HG03095 (cell line): Measurements from ENCODE around the gene ELOVL3.
"Not testable (repeated sequence)": the region's sequence is repeated elsewhere in the genome, so short reads cannot be mapped to it uniquely, and the experiment has no call there.

ENCODE experiments used
- ATAC-seq: cut with Tn5 transposase; IDR thresholded peaks from one replicate; pipeline ENCODE4 v1.9.1; 2021; ENCODE audit warnings: moderate library complexity; ENCODE audit not compliant: unreplicated experiment

The ELOVL3 gene

DNA sequence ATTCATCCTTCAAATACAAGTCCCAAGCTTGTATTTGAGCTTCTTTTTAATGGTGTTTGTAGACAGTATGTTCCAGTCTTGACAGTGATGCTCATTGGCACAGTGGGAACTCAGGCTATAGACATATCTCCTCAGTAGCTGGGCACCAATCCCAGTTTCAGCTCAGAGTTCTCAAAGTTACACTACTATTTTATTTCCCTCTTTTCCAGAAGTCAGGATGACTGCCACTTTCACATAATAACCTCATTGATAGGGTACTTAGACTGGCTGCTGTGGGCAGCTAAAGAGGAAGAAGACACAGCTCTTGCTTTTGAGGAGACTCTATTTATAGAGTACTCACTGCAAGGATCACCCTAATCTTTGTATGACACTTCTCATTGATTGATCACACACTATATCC is 21.6 kb downstream of the ELOVL3 start:
- ATAC-seq: no peak

DNA sequence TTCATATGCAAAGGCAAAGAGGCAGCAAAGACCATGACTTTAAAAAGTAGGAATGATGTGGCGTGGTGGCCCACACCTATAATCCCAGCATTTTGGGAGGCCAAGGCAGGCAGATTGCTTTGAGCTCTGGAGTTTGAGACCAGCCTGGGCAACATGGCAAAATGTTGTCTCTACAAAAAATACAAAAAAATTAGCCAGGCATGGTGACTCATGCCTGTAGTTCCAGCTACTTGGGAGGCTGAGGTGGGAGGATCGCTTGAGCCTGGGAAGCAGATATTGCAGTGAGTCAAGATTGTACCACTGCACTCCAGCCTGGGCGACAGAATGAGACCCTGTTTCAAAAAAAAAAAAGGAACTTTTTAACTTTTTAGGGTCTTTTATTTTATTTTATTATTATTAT is 26.4 kb downstream of the ELOVL3 start:
- ATAC-seq: not testable (repeated sequence)

DNA sequence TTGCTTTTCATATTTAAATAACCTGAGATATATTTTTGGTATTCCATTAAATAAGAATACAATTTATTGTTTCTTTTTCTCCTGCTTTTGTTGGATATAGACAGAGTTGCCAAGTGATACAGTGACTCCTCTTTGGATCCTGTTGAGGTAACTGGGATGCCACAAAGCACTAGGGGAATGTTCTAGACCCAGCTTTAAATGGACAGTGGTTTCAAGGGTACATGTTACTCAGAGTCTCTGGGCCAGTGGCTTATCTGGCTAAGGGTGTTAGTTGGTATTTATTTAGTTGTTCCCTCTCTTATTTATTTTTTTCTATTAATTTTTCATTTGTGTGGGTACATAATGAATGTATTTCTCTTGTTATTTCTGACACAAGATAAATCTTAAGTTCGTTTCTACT is 28.3 kb downstream of the ELOVL3 start:
- ATAC-seq: no peak

DNA sequence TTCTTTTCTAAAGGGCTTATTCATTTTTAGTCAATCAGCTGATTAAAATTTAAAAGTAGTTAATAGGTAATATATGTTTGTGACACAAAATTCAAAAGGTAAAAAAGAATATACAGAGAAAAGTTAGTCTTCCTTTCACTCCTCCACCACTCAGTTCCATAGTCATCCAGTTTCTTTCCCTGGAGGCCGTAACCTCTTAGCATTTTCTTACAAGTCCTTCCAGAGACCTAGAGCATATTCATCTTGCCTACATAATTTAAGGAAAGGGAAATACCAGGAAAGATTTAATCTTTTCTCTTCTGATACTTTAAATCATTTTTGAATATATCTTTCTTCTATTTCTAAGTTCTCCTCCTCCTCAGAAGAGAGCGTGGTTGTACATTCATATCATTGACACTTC is 29.3 kb downstream of the ELOVL3 start:
- no peak for ATAC-seq

DNA sequence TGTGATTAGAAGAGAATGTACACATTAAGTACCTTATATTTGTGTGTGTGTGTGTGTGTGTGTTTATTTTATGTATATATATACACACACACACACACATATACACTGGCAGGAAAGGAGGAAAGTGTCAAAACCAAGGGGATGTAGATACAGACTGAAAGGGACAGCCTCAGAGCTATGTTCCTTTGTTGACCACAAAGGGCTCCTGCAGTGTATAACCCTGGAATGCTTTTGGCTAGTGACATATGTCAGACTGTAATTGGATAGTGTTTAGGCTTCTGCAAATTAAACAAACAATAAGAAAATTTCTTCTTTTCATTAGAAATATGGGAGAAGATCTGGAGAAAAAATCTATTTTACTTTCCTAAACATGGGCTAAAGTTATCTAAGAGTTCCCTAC is 35.1 kb downstream of the ELOVL3 start:
- ATAC-seq: no peak

DNA sequence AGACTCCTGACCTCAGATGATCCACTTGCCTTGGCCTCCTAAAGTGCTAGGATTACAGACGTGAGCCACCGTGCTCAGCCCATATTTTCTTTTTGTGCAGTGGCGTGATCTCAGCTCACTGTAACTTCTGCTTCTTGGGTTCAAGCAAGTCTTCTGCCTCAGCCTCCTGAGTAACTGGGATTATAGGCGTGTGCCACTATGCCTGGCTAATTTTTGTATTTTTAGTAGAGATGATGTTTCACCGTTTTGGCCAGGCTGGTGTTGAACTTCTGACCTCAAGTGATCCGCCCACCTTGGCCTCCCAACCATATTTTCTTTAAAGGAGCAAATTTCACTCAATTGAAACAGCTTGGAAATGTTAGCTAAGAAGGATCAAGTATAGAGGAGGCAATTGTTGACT is 35.7 kb downstream of the ELOVL3 start:
- ATAC-seq: no peak

DNA sequence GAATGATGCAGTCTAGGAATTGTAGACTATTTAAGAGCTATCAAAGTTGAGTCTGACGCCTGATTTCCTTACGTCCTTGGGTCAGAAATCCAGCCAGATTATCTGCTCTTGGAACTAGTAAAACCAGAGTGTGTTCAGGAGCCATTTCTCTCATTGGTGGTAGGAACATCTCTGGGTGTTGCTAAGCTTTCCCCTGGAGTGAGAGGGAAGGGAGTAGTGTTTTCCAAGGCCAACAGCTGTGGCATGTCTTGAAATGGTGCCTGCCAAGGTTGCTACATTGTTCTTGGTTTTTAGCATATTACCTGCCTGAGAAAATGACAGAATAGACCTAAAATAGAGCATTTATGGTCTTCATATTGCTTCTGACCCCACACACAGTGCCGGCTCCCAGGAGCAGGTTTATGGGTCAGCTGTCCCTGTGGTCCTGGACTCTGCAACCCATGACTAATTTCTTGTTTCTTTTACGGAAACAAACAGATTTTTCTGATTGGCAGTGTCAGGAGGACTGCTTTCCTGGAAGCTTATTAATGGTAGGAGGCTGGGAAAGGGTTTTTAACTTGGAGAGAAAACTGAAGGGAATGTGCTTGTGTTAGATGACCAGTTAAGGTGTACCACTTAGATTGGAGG is 36.8 kb downstream of the ELOVL3 start:
- no peak for ATAC-seq

DNA sequence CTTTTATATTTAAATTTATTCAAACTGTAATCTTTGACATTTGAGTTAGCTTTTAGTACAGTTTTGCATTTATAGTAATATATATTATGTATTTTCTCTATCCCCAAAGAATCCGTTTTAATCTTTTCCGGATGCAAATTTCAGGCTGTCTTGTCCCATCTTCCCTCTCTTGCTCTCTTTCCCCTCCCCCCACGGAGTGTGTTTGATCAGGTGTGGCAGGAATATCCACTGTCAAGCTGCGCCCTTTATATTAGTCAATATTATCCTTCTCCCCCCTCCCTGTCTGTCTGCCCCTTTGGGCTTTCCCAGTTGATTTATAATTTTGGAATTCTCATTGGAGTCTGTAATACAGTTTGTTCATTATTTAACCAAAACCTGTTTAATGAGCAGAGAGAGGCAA is 38.3 kb downstream of the ELOVL3 start:
- ATAC-seq: no peak

DNA sequence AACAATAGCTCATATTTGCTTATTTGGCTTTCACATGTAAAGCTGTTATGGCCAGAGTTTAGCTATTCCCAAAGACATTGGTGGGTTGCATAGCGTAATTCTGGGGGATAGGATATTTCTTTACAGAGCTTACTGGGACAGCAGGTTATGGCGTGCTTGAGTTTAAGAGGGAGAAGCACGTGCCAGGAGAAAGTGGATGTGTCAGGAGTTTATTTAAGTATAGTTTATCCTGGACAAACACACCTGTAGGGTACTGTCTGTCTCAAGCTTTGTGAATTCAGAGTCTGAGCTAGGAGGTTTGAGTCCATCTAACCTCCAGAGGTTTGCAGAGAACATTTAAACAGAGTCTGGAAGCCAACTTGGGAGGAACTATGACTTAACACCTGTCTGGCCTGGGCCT is 40.6 kb downstream of the ELOVL3 start:
- ATAC-seq: no peak

DNA sequence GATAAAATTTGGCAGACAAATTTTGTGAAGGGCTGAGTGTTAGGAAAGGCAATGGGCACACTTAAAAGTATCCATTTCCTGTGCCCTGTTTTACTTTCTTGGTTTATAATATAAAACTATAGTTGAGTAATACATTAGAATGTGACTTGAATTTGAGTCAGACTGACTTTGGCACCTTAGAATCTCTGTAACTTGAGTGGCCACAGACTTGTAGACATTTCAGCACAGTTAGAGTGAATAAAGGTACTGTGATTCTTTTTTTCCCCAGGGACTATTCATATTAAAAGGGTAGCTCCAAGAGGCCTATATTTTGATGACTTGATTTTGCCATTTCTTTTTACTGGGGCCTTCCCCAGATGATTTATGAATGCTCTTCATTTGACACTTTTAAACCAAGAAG is 41.6 kb downstream of the ELOVL3 start:
- ATAC-seq: no peak

DNA sequence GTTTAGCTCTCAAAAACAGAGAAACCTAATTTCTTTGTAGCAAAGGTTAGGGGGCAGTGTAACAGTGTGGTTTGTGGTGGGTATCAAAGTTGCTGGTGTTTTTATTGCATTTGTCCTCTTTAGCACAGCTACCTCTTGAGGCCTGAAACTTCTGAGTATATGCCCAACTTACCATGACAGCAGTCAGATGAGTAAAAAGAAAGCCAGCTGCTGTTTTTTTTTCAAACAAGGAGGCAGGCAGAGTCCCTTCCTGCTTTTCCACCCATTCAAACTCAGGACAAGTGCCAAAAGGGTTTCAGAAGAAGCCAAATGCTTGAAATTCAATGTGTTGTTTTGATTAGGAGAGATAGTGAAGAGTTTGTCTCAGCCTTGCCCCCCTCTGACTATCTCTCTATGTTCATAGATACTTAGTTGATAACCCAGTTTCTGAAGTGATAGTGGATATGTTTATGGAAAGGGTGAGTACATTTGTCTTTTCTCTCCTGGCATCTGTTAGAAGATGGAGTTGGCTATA is 42.3 kb downstream of the ELOVL3 start:
- no peak for ATAC-seq

DNA sequence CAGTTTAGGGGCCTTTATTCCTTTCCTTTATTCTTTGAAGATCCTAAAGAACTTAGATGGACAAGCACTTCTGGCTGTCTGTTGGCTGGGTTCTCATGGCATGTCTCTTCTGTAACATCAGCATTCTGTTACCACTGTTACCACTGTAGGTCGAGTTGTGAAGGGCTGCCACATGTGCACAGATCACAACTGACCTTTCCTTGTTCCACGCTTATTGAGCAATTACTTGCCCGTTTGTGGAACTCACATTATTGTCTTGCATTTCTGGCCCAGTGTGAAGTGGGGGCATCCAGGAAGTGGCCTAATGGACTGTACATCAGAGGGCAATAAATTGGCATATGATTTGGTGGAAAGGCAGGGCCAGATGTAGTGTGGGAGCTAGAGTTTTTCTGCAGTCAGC is 42.9 kb downstream of the ELOVL3 start:
- ATAC-seq: no peak

DNA sequence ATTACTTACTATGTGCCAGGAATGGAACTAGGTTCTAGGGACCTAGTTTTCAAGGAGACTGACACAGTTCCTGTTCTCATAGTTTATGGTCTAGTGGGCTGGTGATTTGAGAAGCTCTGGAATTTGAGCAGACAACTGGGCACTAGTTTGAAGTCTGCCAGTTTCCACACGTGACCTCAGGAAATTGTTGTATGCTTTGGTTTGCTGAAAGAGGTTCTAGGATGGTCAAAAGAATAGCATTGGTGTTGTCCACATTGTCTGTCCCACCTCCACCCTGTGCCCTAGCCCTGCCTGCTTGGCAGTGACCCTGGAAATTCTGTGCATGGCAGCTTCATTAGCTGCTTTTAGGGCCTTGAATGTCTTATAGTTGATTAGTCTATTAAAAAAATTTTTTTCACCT is 48.0 kb downstream of the ELOVL3 start:
- no peak for ATAC-seq

DNA sequence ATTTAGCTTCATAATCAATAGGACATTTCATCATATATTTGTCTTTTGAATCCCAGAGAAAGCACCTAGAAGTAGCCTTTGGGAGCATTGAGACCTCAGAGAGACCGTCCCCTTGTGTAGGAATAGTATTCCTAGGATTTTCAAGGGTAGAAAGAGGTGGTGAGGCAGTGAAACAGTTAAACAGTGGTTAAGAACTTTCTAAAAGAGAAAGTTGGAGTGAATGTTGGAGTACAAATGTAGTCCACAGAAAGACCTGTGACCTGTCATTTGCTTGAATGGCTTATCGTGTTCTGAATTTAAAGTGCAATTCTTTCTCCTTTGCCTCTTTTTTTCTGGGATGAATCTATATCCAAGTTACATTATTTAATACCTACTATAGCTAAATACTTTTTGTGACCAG is 49.2 kb downstream of the ELOVL3 start:
- no peak for ATAC-seq

DNA sequence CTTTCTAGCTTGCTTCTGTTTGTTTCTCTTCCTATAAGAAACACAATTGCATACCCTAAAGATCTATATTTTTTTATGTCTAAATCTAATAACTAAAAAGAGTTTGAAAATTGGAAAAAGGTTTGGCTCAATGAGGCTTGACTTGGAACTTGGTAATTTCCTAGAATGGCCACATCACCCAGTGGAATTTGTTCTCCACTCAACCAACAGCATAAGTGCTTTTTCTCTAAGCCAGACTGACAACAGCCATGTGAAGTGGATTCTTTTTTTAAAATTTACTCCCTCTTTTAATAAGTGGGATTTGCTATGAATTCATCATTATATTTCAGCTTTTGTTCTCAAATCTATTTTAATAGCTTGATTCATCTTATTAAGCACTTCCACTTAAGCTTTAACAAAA is 53.0 kb downstream of the ELOVL3 start:
- ATAC-seq: no peak
